Loucy (cell line): ENCODE results near the gene PRDM12.

Experiments used
- EZH2phosphoT487 ChIP-seq: fragments of 200-600 bp; IDR thresholded peaks from 2 replicates; pipeline ENCODE4 v1.6.1; 2018; ENCODE audit warnings: antibody characterized with exemption, mild to moderate bottlenecking, moderate library complexity, borderline replicate concordance
- TF ChIP-seq, protein P1 (sequence below): fragments of 200-600 bp; sonication (generic); conservative IDR thresholded peaks from 2 replicates; pipeline ENCODE4 v1.5.1; 2014; ENCODE audit warnings: mild to moderate bottlenecking, antibody characterized with exemption, low read length

DNA sequence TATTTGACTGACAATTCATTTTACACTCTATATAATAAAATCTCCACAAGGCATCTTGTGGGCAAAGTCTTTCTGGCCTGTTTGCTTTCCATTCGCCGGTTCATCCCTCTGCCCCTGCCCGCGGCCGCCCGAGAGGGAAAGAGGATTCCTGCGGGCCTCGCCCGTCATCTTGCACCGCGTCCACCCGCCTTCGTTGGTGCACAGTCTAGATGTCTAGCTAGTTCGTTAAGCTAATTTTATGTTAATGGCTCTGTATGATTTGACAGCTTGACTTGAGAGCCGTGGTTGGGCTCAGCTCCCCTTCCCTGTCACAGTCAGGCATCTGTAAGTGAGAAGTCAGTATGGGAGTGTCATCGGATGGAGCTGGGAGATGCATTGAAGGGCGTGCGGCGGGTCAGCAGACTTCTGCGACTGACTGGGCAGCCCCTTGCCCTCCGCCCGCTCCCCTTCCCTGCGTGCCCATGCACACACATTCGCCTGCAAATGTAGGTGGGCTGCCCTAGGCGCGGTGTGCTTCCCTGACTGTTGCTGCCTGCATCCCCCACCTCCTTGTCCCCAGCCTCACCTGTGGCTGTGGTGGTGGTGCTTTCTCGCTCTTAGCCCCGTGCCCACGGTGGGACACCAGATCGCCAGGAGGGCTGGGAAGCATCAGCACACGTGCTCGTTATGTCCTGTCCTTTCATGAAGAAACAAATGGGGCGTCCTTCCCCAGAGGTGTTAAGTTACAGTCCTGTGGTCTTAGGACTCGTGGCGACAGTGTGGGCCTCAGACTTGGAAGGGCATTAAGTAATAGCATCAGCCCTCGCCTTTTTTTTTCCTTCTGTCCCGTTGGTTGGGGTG is 25.9 kb upstream of the PRDM12 start:
- TF ChIP-seq, protein P1, sequence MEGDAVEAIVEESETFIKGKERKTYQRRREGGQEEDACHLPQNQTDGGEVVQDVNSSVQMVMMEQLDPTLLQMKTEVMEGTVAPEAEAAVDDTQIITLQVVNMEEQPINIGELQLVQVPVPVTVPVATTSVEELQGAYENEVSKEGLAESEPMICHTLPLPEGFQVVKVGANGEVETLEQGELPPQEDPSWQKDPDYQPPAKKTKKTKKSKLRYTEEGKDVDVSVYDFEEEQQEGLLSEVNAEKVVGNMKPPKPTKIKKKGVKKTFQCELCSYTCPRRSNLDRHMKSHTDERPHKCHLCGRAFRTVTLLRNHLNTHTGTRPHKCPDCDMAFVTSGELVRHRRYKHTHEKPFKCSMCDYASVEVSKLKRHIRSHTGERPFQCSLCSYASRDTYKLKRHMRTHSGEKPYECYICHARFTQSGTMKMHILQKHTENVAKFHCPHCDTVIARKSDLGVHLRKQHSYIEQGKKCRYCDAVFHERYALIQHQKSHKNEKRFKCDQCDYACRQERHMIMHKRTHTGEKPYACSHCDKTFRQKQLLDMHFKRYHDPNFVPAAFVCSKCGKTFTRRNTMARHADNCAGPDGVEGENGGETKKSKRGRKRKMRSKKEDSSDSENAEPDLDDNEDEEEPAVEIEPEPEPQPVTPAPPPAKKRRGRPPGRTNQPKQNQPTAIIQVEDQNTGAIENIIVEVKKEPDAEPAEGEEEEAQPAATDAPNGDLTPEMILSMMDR = no peak
- TF ChIP-seq EZH2phosphoT487 = no peak
